GM21367 (cell line): Measurements from ENCODE around the gene EHD1.
A peak's percentile ranks its signal among the peaks of the same experiment; 100 is the strongest.
"Not testable (repeated sequence)": the region's sequence is repeated elsewhere in the genome, so short reads cannot be mapped to it uniquely, and the experiment has no call there.

ENCODE experiments used
- ATAC-seq: cut with Tn5 transposase; IDR thresholded peaks from one replicate; pipeline ENCODE4 v1.9.1; 2021; ENCODE audit not compliant: unreplicated experiment

The EHD1 gene

GRCh38 chr11:64832467-64833197, 45.8 kb downstream of the EHD1 start:
- no peak for ATAC-seq

- no peak for ATAC-seq
Measured at GRCh38 chr11:64831411-64831891, 47.0 kb downstream of the EHD1 start.

DNA sequence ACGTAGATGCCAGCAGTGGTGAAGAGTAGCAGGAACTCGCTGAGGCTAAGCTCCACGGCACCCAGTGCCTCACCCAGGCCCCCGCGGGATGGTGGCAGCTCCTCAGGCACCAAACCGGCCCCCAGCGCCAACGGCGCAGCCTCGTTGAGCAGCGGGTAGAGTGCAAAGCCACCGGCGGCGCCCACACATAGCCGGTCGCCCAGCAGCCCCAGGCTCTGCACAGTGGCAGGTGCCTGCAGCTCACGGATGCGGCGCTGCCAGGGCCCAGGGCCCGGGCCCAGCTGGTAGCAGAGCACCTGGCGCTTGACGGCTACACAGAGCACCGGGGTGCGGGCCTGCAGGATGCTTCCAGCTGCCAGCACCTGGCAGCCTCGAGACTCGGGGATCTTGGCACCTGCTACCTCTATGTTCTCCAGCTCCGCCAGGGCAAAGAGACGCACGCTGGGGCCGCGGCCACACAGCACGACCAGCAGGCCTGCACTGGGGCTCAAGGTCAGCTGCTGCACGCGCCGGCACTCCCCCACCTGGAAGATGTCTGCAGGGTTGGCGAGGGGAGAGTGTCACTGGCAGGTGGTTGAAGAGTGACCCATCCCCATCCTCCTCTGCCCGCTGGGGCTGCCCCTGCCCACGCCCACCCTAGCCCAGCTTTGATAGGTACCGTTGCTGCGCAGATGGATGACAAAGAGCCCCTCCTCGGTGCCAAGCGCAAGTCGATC, 48.7 kb downstream of the EHD1 start:
- ATAC-seq = no peak

- no peak for ATAC-seq
Measured at GRCh38 chr11:64827451-64827839, 51.0 kb downstream of the EHD1 start.

- ATAC-seq = no peak
Measured at GRCh38 chr11:64826578-64827450, 51.6 kb downstream of the EHD1 start.

DNA sequence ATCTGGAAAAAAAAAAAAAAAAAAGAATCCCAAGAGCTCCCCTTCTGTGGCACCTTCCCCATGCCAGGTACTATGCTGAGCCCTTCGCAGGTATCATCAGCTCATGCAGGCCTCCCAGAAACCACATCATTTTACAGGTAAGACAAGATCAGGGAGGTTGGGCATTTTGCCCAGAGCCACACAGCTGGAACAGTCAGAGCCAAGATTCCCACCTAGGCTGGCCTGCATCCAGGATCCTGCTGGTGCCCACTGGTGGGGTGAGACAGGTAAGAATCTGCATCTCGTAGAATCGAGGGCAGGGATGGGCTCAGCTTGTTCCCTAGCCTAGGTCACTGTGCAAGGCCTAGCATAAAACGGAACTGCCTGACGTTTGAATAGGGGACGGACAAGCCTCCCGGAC, 52.4 kb downstream of the EHD1 start:
- ATAC-seq = no peak

DNA sequence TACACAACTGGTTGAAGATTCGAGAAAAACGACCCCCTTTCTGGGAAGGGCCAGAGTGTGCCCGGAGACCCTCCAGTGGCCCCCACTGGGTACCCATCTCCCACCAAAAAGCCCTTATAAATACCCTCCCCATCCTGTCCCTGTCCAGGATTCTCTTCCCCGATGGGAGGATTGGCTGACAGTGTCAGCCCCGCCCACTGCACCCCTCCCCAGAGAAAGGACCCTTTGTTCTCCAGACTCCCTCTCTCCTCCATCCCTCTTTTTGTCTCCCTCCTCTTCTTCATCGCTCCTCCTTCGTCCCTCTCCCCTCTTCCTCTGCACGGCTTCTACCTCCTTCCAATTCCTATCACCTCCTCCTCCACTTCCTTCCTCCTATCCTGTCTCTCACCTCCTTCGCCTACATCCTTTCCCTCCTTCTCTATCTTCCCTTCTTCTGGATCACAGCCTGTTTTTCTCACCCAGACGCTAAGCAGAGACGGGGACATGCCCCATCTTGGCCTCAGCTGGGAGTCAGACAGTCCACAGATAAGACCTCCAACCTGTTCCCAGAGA, 54.8 kb downstream of the EHD1 start:
- ATAC-seq = no peak

DNA sequence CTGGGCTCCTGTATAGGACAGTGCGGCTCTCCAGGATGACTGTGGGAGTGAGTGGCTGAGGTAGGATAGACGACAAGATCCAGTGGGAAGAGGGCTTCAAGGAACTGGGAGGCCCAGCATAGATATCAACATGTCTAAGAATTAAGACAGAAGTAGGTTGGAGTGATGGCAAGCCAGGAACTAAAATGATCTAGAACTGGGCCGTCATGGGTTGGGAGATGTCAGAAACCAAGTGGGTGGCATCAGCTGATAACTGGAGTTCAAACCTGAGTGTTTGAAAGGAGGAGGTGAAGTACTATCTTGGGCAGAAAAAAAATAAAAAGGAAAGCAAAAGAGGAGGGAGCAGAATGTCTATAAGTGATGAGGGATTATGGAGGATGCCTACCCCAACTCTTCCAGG, 60.9 kb downstream of the EHD1 start:
- no peak for ATAC-seq

DNA sequence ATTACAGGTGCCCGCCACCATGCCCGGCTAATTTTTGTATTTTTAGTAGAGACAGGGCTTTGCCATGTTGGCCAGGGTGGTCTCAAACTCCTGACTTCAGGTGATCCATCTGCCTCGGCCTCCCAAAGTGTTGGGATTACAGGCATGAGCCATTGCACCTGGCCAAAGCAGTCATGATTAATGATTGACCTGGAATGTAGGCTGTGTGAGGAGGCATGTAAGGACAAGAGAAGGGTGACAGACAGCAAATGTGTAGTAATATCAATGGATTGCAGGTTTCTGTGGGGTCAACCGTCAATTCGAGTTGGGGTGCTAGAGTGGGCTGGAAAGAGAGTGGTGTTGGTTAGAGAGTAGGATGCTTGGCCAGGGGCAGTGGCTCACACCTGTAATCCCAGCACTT, 63.0 kb downstream of the EHD1 start:
- not testable (repeated sequence) for ATAC-seq

GRCh38 chr11:64814712-64815187, 63.7 kb downstream of the EHD1 start:
- no peak for ATAC-seq

- ATAC-seq = no peak
Measured at GRCh38 chr11:64813826-64814225, 64.6 kb downstream of the EHD1 start.

GRCh38 chr11:64810891-64811272, 67.5 kb downstream of the EHD1 start:
- peak; percentile 4 for ATAC-seq

DNA sequence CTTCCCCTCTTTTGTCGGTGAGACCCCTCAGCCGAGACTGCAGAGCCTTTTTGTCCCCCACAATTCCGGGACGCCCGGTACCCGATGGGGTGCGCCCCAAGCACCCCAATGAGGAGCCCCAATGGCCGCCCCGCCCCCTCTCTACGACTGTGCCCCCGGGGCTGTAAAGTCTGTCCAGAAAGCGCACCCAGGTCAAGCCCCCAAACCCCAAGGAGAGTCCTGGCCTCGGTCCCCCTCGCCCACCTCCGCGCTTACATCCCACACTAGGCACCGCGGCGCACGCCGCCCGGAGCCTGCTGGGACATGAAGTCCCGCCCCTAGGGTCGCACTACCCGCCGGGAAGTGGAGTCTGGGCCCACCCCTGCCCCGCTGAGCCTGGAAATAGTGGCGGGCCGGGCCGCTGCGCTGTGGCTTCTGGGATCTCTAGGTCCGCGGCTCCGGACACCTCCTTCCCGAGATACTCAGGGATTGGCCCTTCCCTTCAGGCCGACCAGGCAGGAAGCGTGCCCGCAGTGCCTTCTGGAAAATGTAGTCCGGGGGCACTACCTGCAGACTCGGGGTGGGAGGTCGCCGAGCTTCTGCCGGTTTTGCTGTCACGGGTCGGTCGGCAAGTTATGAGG, 68.0 kb downstream of the EHD1 start, which contains the start of gene MEN1:
MEN1 (minus strand) TSS at position 281 of the 620 bp plus-strand sequence. CDS start 442 bp downstream, outside the sequence.
- peak; percentile 43 for ATAC-seq

DNA sequence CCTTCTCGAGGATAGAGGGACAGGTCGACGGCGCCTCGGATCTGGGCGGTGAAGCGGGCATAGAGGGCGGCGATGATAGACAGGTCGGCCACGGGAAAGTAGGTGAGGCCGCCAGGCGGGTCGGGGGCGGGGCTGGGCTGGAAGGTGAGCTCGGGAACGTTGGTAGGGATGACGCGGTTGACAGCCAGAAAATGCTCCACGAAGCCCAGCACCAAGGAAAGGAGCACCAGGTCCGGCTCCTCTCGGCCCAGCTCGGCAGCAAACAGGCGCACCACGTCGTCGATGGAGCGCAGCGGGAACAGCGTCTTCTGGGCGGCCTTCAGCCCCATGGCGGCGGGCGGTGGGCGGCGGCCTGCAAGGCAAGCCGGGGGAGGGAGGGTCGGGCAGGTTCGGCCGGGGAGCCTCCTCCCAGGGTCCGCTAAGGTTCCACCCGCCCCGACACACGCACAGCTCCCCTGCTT, 68.6 kb downstream of the EHD1 start:
- no peak for ATAC-seq

DNA sequence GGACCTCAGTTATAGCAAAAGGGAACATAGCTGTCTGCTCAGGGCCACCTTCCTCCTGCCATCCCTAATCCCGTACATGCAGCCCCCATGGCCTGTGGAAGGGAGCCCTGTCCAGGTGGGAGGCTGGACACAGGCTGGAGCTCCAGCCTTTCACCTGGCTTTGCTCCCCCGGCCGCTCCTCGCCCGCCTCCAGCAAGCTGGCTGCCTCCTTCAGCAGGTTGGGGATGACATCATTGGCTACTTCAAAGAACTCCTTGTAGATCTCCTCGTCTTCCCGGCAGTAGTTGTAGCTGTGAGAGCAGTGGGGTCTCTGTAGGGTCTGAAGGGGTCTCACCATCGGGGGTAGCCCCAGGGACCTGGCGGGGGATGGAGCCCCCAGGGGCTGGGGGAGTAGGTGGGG, 72.9 kb downstream of the EHD1 start:
- ATAC-seq = no peak

DNA sequence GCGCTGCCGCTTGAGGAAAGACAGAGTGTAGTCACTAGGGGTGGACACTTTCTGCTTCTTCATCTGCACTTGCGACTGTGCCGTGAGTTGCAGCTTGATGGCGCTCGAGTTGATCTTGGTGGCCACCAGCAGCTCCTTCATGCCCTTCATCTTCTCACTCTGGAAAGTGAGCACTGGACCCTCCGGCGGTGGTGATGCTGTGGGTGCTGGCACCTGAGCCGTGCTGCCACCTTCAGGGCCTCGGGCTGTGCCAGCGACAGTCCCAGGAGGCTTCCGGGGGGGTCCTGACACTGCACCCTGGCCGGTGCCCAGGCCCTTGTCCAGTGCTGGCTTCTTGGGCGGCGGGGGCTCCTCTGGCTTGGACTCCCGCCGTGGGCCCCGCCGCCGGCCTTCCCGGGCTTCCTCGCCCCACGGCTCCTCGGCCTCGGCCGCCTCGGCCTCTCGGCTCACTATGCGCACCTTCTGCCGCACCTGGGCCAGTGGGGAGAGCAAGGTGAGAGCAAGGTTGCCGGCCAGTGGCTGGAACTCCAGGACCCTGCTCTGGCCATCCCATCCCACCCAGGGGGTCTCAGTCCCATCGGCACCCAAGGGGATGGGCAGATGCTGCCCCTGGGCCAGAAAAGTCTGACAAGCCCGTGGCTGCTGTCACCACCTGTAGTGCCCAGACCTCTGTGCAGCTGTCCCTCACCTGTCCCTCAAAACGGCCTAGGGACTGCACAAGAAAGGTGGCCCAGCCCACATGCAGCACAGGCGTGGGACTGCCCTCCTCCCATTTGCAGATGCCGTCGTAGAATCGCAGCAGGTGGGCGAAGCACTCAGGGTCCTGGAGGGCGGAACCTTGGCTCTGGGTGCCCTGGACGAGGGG, 73.8 kb downstream of the EHD1 start:
- no peak for ATAC-seq

DNA sequence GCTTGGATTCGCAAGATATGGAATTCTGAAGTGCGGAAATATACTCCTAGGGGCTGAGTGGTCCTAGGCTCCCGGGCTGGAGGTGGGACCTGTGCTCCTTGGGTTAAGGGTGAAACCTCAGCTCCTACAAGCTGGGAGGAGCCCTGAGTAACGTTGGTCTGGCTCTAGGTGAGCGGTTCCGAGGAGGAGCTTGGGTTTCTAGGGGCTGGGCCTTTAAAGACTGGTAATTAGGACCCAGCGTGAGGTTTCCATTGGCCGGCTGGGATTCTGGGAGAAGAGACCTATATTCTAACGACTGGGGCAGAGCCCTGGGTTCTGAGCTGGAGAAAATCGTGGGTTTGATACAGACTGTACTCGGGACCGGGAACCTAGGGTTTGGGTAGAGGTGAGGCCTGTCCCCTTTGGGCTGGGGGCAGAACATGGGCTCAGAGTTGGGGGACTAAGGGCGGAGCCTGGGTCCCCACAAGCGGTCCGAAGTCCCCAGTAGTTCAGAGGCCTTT, 74.5 kb downstream of the EHD1 start:
- no peak for ATAC-seq

GRCh38 chr11:64803158-64803845, 75.1 kb downstream of the EHD1 start, which contains the start of gene MAP4K2:
TSS of gene MAP4K2 (minus strand) at chr11:64803214. CDS start at chr11:64803149, 65 bp downstream.
- no peak for ATAC-seq
